ENCODE data around the gene BMPR1B.

DNA sequence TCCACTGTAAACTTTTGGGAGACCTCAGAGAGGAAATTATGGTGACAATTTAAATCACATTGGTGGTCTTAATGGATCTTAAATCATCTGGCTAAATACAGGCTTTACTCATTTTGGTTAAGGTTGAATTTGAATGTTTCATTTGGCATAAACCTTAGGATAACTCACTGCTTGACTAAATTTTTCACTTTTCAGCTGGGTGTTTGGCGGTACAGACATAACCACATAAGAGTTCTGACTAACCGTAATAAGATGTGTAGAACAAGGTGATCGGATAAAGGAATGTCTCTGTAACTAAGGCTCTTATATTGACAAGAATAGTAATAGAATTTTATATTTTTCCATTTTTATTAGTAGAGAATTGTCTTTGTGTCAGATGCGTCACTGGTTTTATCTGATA, 281.0 kb downstream of the BMPR1B start:
- TF ChIP-seq, protein P1, sequence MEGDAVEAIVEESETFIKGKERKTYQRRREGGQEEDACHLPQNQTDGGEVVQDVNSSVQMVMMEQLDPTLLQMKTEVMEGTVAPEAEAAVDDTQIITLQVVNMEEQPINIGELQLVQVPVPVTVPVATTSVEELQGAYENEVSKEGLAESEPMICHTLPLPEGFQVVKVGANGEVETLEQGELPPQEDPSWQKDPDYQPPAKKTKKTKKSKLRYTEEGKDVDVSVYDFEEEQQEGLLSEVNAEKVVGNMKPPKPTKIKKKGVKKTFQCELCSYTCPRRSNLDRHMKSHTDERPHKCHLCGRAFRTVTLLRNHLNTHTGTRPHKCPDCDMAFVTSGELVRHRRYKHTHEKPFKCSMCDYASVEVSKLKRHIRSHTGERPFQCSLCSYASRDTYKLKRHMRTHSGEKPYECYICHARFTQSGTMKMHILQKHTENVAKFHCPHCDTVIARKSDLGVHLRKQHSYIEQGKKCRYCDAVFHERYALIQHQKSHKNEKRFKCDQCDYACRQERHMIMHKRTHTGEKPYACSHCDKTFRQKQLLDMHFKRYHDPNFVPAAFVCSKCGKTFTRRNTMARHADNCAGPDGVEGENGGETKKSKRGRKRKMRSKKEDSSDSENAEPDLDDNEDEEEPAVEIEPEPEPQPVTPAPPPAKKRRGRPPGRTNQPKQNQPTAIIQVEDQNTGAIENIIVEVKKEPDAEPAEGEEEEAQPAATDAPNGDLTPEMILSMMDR (IDR thresholded peaks at IDR 0.05): no peak
- no peak for TF ChIP-seq ZFX (IDR thresholded peaks at IDR 0.05; ENCODE audit: borderline replicate concordance)
